ENCODE results near the gene ABR. TPM values are rescaled to one million over a fixed set of nuclear protein-coding genes. Genes with fewer than 3 reads are reported as not detected.

The ABR gene
- total and polyA plus RNA-seq, 2 of the 8 experiments (the other 6 are each of a cell fraction or from before 2014, with no cell fraction given): 44.8 to 47.2 TPM

GRCh38 chr17:1053661-1054360 lies 126.0 kb downstream of the ABR start:
- Histone ChIP-seq H3K36me3 (ENCODE audit: control insufficient read depth in 2 of 4, insufficient read depth in 4 of 4, low read length in 3 of 4) (peaks cover 0 to 4% (median 1%) of the 10 kb centered on the region in 4 experiments; a peak in 2 of 8 replicates), H3K79me1 (ENCODE audit: low read depth, low read length) (no peaks in the 10 kb centered on the region), H4K91ac (replicated peaks; ENCODE audit: insufficient read length, low read length) (no peak overlapping the region), H3K79me2 (ENCODE audit: control insufficient read depth in 1 of 2, insufficient read depth in 2 of 2, low read length in 2 of 2) (no peaks in the 10 kb centered on the region), H3K27me3 (replicated peaks in 1 of 4; ENCODE audit: control insufficient read depth in 3 of 4, extremely low read depth in 1 of 4, insufficient read depth in 3 of 4, low read length in 3 of 4) (no peaks in the 10 kb centered on the region), H4K8ac (ENCODE audit: extremely low read depth, insufficient read depth, low read length) (no peak overlapping the region), H2BK20ac (ENCODE audit: low read length) (no peak overlapping the region), H3K9ac (replicated peaks in 1 of 4; ENCODE audit: extremely low read depth in 1 of 4, low read depth in 3 of 4, low read length in 3 of 4) (no peak overlapping the region), H2BK12ac (ENCODE audit: low read depth, low read length) (no peak overlapping the region), H3K23me2 (ENCODE audit: low read depth, low read length) (no peaks in the 10 kb centered on the region), H2BK15ac (ENCODE audit: low read length) (no peak overlapping the region), H2AFZ (ENCODE audit: low read length) (no peak overlapping the region), H2BK5ac (ENCODE audit: low read depth, low read length) (no peak overlapping the region), H3K14ac (ENCODE audit: insufficient read length) (no peak overlapping the region), H2BK120ac (replicated peaks; ENCODE audit: low read depth, low read length) (no peak overlapping the region), H3K4me1 (replicated peaks in 1 of 4; ENCODE audit: control insufficient read depth in 3 of 4, insufficient read depth in 4 of 4, low read length in 3 of 4) (no peaks in the 10 kb centered on the region), H3K27ac (ENCODE audit: low read depth, low read length) (no peak overlapping the region), H3K18ac (ENCODE audit: extremely low read depth, low read length) (no peak overlapping the region), H3K9me3 (ENCODE audit: insufficient read depth in 2 of 2, low read depth in 1 of 2, low read length in 1 of 2) (no peaks in the 10 kb centered on the region), H3K23ac (ENCODE audit: insufficient read length) (no peak overlapping the region), H4K20me1 (replicated peaks in 1 of 2; ENCODE audit: control insufficient read depth in 1 of 2, insufficient read depth in 2 of 2, low read length in 2 of 2) (no peaks in the 10 kb centered on the region), H3K4ac (replicated peaks; ENCODE audit: insufficient read length, low read depth, low read length) (no peak overlapping the region), H3K4me2 (ENCODE audit: insufficient read depth in 1 of 2, low read depth in 2 of 2, low read length in 2 of 2) (no peak overlapping the region), H3K56ac (replicated peaks; ENCODE audit: insufficient read length, low read depth, low read length) (no peak overlapping the region), H2AK5ac (ENCODE audit: low read depth, low read length) (no peak overlapping the region), H3K4me3 (ENCODE audit: extremely low read depth in 1 of 4, insufficient read depth in 2 of 4, low read depth in 3 of 4, low read length in 4 of 4) (no peak overlapping the region), H4K5ac (ENCODE audit: insufficient read length, low read depth, low read length) (no peak overlapping the region)
- ChIA-PET POLR2A (ENCODE audit: partially characterized antibody) (no interaction called here), CTCF (ENCODE audit: partially characterized antibody) (interaction anchor here (0.5 to 3.4 kb wide), 4 partner anchors 16 to 735 kb away, joined by 3 to 41 read pairs (median 4); no protein-coding TSS in a partner anchor)
- DNase-seq (ENCODE audit: low read depth in 1 of 2, low spot score in 2 of 2): no peak
- FAIRE-seq: no peak
- 84% methylated on average over 34 of the region's 35 CpGs; no CpG with 5 or more reads in 1 of the 2 experiments for WGBS, 2 experiments (ENCODE audit: extremely low coverage in 1 of 2, insufficient coverage in 1 of 2, insufficient read length in 1 of 2, insufficient replicate concordance in 2 of 2, low coverage in 1 of 2, low lambda C conversion rate in 2 of 2, missing lambda C conversion rate in 1 of 2)
- no peak for TF ChIP-seq CTBP2 (IDR thresholded peaks at IDR 0.05; ENCODE audit: borderline replicate concordance, insufficient read depth, insufficient read length, low read length)
- no peak for TF ChIP-seq GTF2F1 (IDR thresholded peaks at IDR 0.05; ENCODE audit: borderline replicate concordance, low read depth, low read length)
- no peak for TF ChIP-seq POLR2AphosphoS5 (IDR thresholded peaks at IDR 0.05; ENCODE audit: low read depth, low read length)
- TF ChIP-seq SP4 (IDR thresholded peaks at IDR 0.05; ENCODE audit: low read length): no peak
- TF ChIP-seq CBX5 (IDR thresholded peaks at IDR 0.05; ENCODE audit: low read depth, low read length): no peak
- TF ChIP-seq TEAD4 (IDR thresholded peaks at IDR 0.05; ENCODE audit: low read depth, low read length): no peak
- no peak for TF ChIP-seq NANOG (IDR thresholded peaks at IDR 0.05; ENCODE audit: insufficient read depth, low read depth, low read length, poor library complexity, severe bottlenecking)
- TF ChIP-seq SAP30 (IDR thresholded peaks at IDR 0.05; ENCODE audit: insufficient read depth, insufficient replicate concordance, low read length): no peak
- no peak for TF ChIP-seq SP1 (IDR thresholded peaks at IDR 0.05; ENCODE audit: low read depth, low read length)
- TF ChIP-seq SIX5 (IDR thresholded peaks at IDR 0.05; ENCODE audit: low read depth, low read length): no peak
- no peak for TF ChIP-seq EGR1 (IDR thresholded peaks at IDR 0.05; ENCODE audit: borderline replicate concordance, low read depth, low read length)
- TF ChIP-seq YY1 (IDR thresholded peaks at IDR 0.05; ENCODE audit: low read depth, low read length): no peak
- no peak for TF ChIP-seq TAF7 (optimal IDR thresholded peaks at IDR 0.05; ENCODE audit: borderline replicate concordance, low read depth, low read length)
- TF ChIP-seq SUZ12 (IDR thresholded peaks at IDR 0.05; ENCODE audit: low read length): no peak
